Keratinocyte (primary cell): ENCODE results near the gene ATP10D. TPM values are rescaled to one million over a fixed set of nuclear protein-coding genes. Genes with fewer than 3 reads are reported as not detected.

Source experiments
- DNase-seq: peaks from one replicate; pipeline ENCODE4 v3.0.0-alpha.2; 2011; ENCODE audit warnings: low read depth, missing footprints, low spot score
- FAIRE-seq: peaks from 2 replicates; lab custom pipeline; 2011; peaks lifted over from hg19 to GRCh38; lab: Jason Lieb, UNC
- H2AFZ ChIP-seq: 2 replicates; pipeline ENCODE4 v1.6.0; 2012; ENCODE audit warnings: low read length, control low read depth, inconsistent platforms; ENCODE audit not compliant: control insufficient read depth
- H3K27ac ChIP-seq: 2 replicates; pipeline ENCODE4 v1.5.1; 2011; ENCODE audit warnings: low read length; ENCODE audit not compliant: control insufficient read depth, insufficient read depth
- H3K27me3 ChIP-seq: 3 replicates; pipeline ENCODE4 v1.6.0; 2011; ENCODE audit warnings: low read length; ENCODE audit not compliant: control insufficient read depth, insufficient read depth; ENCODE audit errors: extremely low read depth
- H3K36me3 ChIP-seq, 2 experiments: 2 replicates in 1 of 2; 3 replicates in 1 of 2; pipeline ENCODE4 v1.5.1; 2011; ENCODE audit warnings: low read length in 2 of 2, mild to moderate bottlenecking in 1 of 2; ENCODE audit not compliant: control insufficient read depth in 2 of 2, insufficient read depth in 2 of 2; ENCODE audit errors: extremely low read depth in 1 of 2
- H3K4me1 ChIP-seq: 3 replicates; pipeline ENCODE4 v1.5.1; 2011; ENCODE audit warnings: low read length; ENCODE audit not compliant: control insufficient read depth, insufficient read depth; ENCODE audit errors: extremely low read depth
- H3K4me2 ChIP-seq: 3 replicates; pipeline ENCODE4 v1.6.0; 2011; ENCODE audit warnings: low read depth, low read length; ENCODE audit not compliant: control insufficient read depth, insufficient read depth; ENCODE audit errors: extremely low read depth
- H3K4me3 ChIP-seq, 3 experiments: fragments of 200-600 bp in 1 of 3; sonication (generic) in 1 of 3; 2 replicates in 2 of 3; 3 replicates in 1 of 3; pipeline ENCODE4 v1.5.1; 2011 to 2016; ENCODE audit warnings: low read length in 3 of 3, mild to moderate bottlenecking in 3 of 3, control low read depth in 2 of 3, inconsistent platforms in 1 of 3, low read depth in 1 of 3, mixed read lengths in 1 of 3, mixed run types in 1 of 3, moderate library complexity in 1 of 3; ENCODE audit not compliant: control insufficient read depth in 2 of 3, insufficient read depth in 2 of 3; ENCODE audit errors: extremely low read depth in 1 of 3
- H3K79me2 ChIP-seq: 2 replicates; pipeline ENCODE4 v1.6.0; 2012; ENCODE audit warnings: low read length; ENCODE audit not compliant: control insufficient read depth, insufficient read depth
- H3K9ac ChIP-seq: 3 replicates; pipeline ENCODE4 v1.6.0; 2011; ENCODE audit warnings: low read length; ENCODE audit not compliant: control insufficient read depth, insufficient read depth; ENCODE audit errors: extremely low read depth
- H3K9me1 ChIP-seq: 3 replicates; pipeline ENCODE4 v1.6.0; 2011; ENCODE audit warnings: low read length; ENCODE audit not compliant: control insufficient read depth, insufficient read depth; ENCODE audit errors: extremely low read depth
- H3K9me3 ChIP-seq: 2 replicates; pipeline ENCODE4 v1.5.1; 2012; ENCODE audit warnings: low read depth, low read length; ENCODE audit not compliant: control insufficient read depth
- H4K20me1 ChIP-seq: 3 replicates; pipeline ENCODE4 v1.6.0; 2011; ENCODE audit warnings: low read length; ENCODE audit not compliant: control insufficient read depth, insufficient read depth; ENCODE audit errors: extremely low read depth
- EZH2 ChIP-seq: IDR thresholded peaks from one replicate; pipeline ENCODE4 v1.6.1; 2012; ENCODE audit warnings: inconsistent platforms, mild to moderate bottlenecking, low read length, moderate library complexity
- dilution Hi-C: fragments of 300-500 bp; cut with MboI; formaldehyde crosslinking; loops from one replicate; pipeline ENCODE4 v1.7.0; 2020; ENCODE audit warnings: low sequenced_read_pairs; ENCODE audit not compliant: extremely low pct_ligation_motif_present
- polyA plus RNA-seq, 5 experiments: library from polyadenylated mRNA; depleted of rRNA in 3 of 5; stranded (reverse) in 3 of 5; stranded (forward) in 1 of 5; unstranded in 1 of 5; fragments of >200 nt; gene quantifications; 1 replicate in 1 of 5; 2 replicates in 3 of 5; 3 replicates in 1 of 5; pipeline versions ENCODE4 v1.2.1 to v1.2.3, GENCODE V29; 2011 to 2012; ENCODE audit warnings: missing spikeins in 2 of 5, low read depth in 1 of 5, low replicate concordance in 1 of 5
- TF ChIP-seq, protein P1 (sequence below), 3 experiments: IDR thresholded peaks in 1 of 3; conservative IDR thresholded peaks in 1 of 3; optimal IDR thresholded peaks in 1 of 3; 2 replicates in 2 of 3; 3 replicates in 1 of 3; pipeline versions ENCODE3 to v1.5.1; 2011; ENCODE audit warnings: low read length in 3 of 3, mild to moderate bottlenecking in 3 of 3, moderate library complexity in 2 of 3, control low read depth in 1 of 3, inconsistent platforms in 1 of 3; ENCODE audit not compliant: insufficient read depth in 2 of 3; ENCODE audit errors: extremely low read depth in 1 of 3

The ATP10D gene
- polyA plus RNA-seq, 1 donor (not counting 4 experiments of a cell fraction or from before 2014, with no cell fraction given): 97.3 TPM

DNA sequence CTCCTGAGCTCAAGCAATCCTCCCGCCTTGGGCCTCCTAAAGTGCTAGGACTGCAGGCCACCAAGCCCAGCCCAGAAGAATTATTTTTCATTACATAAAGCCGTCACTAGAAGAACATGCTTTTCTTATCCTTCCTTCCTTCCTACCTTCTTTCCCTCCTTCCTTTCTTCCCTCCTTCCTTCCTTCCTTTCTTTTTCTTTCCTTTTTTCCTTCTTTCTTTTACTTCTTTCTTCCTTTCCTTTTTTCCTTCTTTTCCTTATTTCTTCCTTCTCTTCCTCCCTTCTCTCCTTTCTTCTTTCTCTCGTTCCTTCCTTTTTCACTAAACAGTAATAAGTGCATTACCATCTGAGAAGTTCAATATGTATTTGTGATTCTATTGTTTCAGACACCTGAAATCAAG lies 121.4 kb downstream of the ATP10D start:
- H3K9me1 ChIP-seq: no peaks in the 10 kb centered on the region
- dilution Hi-C loops: no loop called here
- H3K4me3 ChIP-seq: no peak overlapping the region
- H3K4me2 ChIP-seq: no peak overlapping the region
- H3K27me3 ChIP-seq: no peaks in the 10 kb centered on the region
- TF ChIP-seq EZH2: no peak
- TF ChIP-seq, protein P1, sequence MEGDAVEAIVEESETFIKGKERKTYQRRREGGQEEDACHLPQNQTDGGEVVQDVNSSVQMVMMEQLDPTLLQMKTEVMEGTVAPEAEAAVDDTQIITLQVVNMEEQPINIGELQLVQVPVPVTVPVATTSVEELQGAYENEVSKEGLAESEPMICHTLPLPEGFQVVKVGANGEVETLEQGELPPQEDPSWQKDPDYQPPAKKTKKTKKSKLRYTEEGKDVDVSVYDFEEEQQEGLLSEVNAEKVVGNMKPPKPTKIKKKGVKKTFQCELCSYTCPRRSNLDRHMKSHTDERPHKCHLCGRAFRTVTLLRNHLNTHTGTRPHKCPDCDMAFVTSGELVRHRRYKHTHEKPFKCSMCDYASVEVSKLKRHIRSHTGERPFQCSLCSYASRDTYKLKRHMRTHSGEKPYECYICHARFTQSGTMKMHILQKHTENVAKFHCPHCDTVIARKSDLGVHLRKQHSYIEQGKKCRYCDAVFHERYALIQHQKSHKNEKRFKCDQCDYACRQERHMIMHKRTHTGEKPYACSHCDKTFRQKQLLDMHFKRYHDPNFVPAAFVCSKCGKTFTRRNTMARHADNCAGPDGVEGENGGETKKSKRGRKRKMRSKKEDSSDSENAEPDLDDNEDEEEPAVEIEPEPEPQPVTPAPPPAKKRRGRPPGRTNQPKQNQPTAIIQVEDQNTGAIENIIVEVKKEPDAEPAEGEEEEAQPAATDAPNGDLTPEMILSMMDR (optimal IDR thresholded peaks at IDR 0.05 in 1 of 3, IDR thresholded peaks at IDR 0.05 in 1 of 3, conservative IDR thresholded peaks at IDR 0.05 in 1 of 3; ENCODE audit: extremely low read depth in 1 of 3, insufficient read depth in 2 of 3, low read length in 3 of 3): no peak
- no peaks in the 10 kb centered on the region for H3K4me1 ChIP-seq
- no peaks in the 10 kb centered on the region for H4K20me1 ChIP-seq
- DNase-seq (no peak), FAIRE-seq (no peak)
- no peaks in the 10 kb centered on the region for H3K9me3 ChIP-seq
- H3K27ac ChIP-seq: no peak overlapping the region
- no peaks in the 10 kb centered on the region for H3K79me2 ChIP-seq
- no peaks in the 10 kb centered on the region for H3K36me3 ChIP-seq
- H3K9ac ChIP-seq: no peak overlapping the region
- H2AFZ ChIP-seq: no peak overlapping the region

DNA sequence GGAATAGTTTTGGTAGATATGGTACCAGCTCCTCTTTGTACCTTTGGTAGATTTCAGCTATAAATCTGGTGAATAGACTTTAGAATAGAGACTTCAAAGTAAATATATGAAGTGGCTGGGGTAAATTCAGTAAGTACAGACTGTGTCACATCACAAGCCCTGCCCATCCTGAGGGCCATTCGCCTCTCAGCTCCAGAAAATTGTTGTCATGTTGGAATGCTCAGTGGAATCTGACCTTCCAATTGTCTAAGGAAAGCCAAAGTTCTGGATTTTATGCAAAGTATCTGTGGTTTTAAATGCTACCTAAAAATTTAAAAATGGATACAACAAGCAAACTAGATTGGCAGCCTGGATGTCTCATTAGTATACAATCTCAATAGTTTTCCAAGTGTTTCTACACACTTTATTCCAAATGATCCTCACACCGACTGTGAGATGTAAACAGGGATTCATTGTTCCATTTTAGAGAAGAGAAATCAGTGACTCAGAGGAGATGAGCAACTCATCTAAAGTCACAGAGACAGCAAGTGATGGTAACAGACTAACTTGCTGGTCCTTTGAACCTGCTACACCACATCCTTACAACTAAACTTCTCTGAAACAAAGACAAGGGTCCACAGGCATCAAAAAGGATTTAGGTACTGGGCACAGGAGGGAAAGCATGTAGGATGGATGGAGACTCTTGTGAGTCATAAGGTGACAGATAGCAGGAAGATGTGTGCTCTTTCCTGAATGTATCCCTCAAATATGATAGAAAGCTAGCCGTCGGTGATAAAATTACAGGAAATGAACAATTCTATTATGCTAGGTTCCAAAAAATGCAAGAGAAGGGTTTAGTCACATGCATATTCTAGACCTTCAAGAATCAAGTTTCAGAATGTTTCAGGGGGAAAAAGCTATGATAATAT lies 127.3 kb downstream of the ATP10D start:
- H3K36me3 ChIP-seq: no peaks in the 10 kb centered on the region
- TF ChIP-seq, protein P1 (optimal IDR thresholded peaks at IDR 0.05 in 1 of 3, IDR thresholded peaks at IDR 0.05 in 1 of 3, conservative IDR thresholded peaks at IDR 0.05 in 1 of 3; ENCODE audit: extremely low read depth in 1 of 3, insufficient read depth in 2 of 3, low read length in 3 of 3): no peak
- TF ChIP-seq EZH2: no peak
- no peaks in the 10 kb centered on the region for H3K27me3 ChIP-seq
- H3K79me2 ChIP-seq: no peaks in the 10 kb centered on the region
- no peak overlapping the region for H3K4me3 ChIP-seq
- FAIRE-seq (no peak), DNase-seq (no peak)
- H3K4me2 ChIP-seq: no peak overlapping the region
- H3K27ac ChIP-seq: no peak overlapping the region
- no peaks in the 10 kb centered on the region for H3K9me1 ChIP-seq
- no peak overlapping the region for H3K9ac ChIP-seq
- dilution Hi-C loops: no loop called here
- no peaks in the 10 kb centered on the region for H4K20me1 ChIP-seq
- no peaks in the 10 kb centered on the region for H3K9me3 ChIP-seq
- no peak overlapping the region for H2AFZ ChIP-seq
- H3K4me1 ChIP-seq: peaks cover 9% of the 10 kb centered on the region
